Astrocyte of the spinal cord (primary cell): ENCODE results near the gene KIF5C.

Source experiments
- DNase-seq: peaks from one replicate; pipeline ENCODE4 v3.0.0; 2011; ENCODE audit warnings: low read depth, low spot score
- H3K4me3 ChIP-seq: 2 replicates; pipeline ENCODE4 v1.5.1; 2011; ENCODE audit warnings: low read depth, mild to moderate bottlenecking, low read length, moderate library complexity
- in situ Hi-C: cut with HindIII; loops from 2 replicates; pipeline ENCODE4 v1.10.0; 2017; ENCODE audit warnings: low sequenced_read_pairs
- TF ChIP-seq, protein P1 (sequence below): IDR thresholded peaks from 2 replicates; pipeline ENCODE4 v1.5.1; 2012; ENCODE audit warnings: low read depth, mild to moderate bottlenecking, low read length, inconsistent platforms

KIF5C gene

DNA sequence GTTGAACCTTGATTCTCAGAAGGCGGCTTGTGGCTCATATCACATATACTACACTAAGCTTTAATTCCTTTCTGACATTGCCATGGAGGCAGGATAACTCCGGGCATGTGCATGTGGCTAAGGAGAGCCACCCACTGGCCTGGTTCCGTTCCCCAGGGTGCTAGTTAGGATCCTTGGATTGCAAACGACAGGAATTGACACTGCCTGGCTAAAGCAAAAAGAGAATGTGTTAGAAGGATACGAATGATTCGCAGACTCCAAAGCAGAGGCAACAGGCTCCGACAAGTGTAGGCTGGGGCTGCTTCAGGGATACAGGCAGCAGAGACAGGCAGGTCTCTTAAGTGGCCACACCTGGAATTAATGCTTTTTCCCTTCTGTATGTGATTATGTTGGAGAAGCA, 92.0 kb downstream of the KIF5C start:
- DNase-seq: no peak
- H3K4me3 ChIP-seq: no peak overlapping the region
- TF ChIP-seq, protein P1, sequence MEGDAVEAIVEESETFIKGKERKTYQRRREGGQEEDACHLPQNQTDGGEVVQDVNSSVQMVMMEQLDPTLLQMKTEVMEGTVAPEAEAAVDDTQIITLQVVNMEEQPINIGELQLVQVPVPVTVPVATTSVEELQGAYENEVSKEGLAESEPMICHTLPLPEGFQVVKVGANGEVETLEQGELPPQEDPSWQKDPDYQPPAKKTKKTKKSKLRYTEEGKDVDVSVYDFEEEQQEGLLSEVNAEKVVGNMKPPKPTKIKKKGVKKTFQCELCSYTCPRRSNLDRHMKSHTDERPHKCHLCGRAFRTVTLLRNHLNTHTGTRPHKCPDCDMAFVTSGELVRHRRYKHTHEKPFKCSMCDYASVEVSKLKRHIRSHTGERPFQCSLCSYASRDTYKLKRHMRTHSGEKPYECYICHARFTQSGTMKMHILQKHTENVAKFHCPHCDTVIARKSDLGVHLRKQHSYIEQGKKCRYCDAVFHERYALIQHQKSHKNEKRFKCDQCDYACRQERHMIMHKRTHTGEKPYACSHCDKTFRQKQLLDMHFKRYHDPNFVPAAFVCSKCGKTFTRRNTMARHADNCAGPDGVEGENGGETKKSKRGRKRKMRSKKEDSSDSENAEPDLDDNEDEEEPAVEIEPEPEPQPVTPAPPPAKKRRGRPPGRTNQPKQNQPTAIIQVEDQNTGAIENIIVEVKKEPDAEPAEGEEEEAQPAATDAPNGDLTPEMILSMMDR: no peak
- in situ Hi-C loops: no loop called here

DNA sequence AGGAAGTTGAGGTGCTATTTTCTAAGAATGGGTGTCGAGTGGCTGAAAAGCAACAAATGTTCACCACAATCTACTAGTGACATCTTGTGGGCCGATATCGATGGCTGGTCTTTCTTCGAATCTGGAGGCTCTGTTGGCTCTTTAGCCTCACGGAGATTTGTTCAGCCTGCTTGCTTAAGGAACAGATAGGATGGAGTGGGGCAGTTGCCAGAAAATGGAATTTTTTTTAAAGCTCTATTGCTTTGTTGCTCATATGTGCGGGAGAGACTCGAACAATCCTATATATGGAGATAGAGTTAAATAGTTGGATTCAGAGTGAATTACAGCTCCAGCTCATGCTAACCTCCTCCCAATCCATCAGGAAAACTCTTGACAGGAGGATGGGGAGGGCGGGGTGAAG, 92.6 kb downstream of the KIF5C start:
- TF ChIP-seq, protein P1: peak; percentile 17
- H3K4me3 ChIP-seq: no peak overlapping the region
- no peak for DNase-seq
- in situ Hi-C loops: no loop called here

DNA sequence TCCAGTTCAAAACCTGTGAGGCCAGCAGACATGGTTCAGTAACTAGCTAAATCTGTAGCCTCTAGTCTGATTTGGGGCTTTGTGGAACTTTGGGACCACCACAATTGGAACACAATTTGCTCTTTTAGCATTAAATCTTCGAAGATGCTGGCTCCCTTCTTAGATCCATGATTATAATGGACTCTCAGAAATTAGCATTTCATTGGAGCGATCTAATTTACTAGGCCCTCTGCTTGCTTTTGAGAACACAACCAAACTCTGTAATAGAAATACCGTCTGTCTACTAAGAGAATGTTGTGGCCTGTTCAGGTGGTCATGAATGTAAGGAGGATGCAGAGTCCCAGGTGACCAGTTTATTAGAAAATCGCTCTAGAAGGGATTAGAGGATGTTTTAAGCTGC, 93.3 kb downstream of the KIF5C start:
- in situ Hi-C loops: no loop called here
- H3K4me3 ChIP-seq: no peak overlapping the region
- DNase-seq: no peak
- TF ChIP-seq, protein P1: no peak

DNA sequence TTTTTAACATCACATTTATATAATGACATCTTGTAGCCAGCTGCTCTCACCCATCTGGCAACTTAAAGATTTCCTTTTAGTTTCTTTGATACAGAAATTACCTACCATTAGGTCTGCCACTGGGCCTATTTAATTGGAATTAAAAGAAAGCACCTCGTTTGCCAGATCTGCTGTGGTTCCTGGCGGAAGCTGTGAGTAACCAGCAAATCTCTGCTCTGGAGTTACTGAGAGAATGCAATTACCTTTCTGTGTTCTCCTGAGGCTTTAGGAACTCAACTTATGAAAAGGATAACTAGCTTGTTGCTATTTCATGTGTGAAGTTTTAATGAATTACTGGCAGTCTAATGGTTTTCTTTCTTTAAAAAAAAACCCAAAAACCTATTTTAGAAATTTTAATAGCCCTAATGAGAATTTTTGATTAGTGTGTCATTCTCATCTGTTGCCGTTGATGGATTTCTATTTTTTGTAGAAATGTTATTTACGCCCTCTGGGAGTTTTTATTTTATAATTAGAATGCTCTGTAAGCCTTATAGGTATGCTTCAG, 93.8 kb downstream of the KIF5C start:
- DNase-seq: no peak
- TF ChIP-seq, protein P1: no peak
- in situ Hi-C loops: no loop called here
- H3K4me3 ChIP-seq: no peak overlapping the region

DNA sequence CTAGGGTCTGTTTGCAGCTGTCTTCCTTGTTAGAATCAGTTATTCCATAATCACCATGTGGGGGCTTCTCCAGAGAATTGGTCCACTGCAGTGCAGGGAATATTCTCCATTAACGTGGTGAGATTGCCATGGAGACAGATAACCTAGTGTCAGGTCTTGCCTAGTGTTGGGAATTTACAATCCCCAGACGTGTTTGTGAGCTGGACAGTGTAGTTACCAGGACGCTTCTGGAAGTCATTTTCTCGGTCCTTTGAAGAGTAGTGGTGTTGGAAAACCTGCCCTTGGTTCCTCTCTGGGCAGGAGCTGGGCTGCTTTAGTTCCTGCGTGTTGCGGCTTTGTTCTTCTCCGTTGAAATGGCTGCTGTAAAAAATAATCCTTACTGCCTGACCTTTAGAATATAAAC, 94.6 kb downstream of the KIF5C start:
- in situ Hi-C loops: no loop called here
- no peak overlapping the region for H3K4me3 ChIP-seq
- TF ChIP-seq, protein P1: no peak
- DNase-seq: no peak

DNA sequence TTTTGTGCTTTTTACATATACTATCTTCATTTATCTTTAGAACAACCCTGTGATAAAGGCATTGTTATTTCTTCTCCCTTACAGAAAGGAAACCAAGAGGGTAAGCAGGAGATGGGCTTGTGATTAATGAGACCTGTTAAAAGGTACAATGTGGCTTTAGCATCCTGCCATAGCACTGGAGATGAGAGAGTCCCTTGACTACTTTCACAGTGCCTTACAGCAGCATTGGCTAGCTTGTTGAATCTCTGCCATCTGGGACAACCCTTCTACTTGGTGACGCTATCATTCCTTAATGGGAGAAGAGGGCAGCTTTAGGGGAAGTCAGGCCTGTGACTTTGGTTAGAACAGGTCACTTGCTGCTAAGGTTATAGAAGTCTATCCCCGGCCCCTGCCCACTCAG, 95.4 kb downstream of the KIF5C start:
- in situ Hi-C loops: no loop called here
- no peak overlapping the region for H3K4me3 ChIP-seq
- DNase-seq: no peak
- TF ChIP-seq, protein P1: no peak

DNA sequence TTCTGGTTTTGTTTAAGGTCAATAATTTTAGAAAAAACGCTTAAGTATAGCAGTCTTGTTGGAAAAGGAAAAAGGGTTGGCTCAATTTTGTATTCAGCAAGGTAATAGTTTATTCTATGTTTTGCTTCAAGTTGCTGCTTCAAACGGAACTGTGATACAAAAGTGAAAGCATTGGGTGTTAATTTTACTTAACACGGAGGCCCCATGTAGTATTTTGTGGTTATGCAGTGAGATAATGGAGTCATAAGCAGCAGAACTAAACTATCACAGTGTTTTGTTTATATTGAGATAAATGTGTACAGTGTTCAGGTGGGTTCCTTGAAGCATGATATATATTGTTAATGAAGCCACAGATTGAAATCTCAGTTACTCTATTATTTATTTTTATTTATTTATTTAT, 96.5 kb downstream of the KIF5C start:
- in situ Hi-C loops: no loop called here
- H3K4me3 ChIP-seq: no peak overlapping the region
- TF ChIP-seq, protein P1: no peak
- no peak for DNase-seq
